HepG2 (cell line): ENCODE measurements around the gene NPB. TPM values are rescaled to one million over a fixed set of nuclear protein-coding genes. Genes with fewer than 3 reads are reported as not detected.

Experiments used
- CEBPB ChIP-seq: IDR thresholded peaks from 2 replicates; pipeline ENCODE4 v1.6.1; 2011; ENCODE audit warnings: low read depth, low read length, improper control_type of control experiment, borderline replicate concordance
- E2F1 ChIP-seq: sonication (generic); formaldehyde crosslinking; IDR thresholded peaks from 2 replicates; pipeline ENCODE4 v1.5.0; 2020; ENCODE audit warnings: missing genetic modification reagents
- GABPB1 ChIP-seq: IDR thresholded peaks from 2 replicates; pipeline ENCODE4 v1.6.1; 2016; ENCODE audit warnings: mild to moderate bottlenecking, missing genetic modification reagents, moderate library complexity, missing compliant biosample characterization
- GLI4 ChIP-seq: sonication (generic); formaldehyde crosslinking; IDR thresholded peaks from 2 replicates; pipeline ENCODE4 v1.5.1; 2020; ENCODE audit warnings: missing genetic modification reagents, mild to moderate bottlenecking, moderate library complexity, borderline replicate concordance
- MIER2 ChIP-seq: IDR thresholded peaks from 2 replicates; pipeline ENCODE4 v1.6.1; 2016; ENCODE audit warnings: missing biosample characterization, missing genetic modification reagents
- MTA1 ChIP-seq: sonication (generic); formaldehyde crosslinking; IDR thresholded peaks from 2 replicates; pipeline ENCODE4 v1.4.0; 2020; ENCODE audit warnings: missing genetic modification reagents, mild to moderate bottlenecking, borderline replicate concordance
- NFYC ChIP-seq: IDR thresholded peaks from 2 replicates; pipeline ENCODE4 v1.6.1; 2016; ENCODE audit warnings: missing genetic modification reagents, missing compliant biosample characterization
- POLR2A ChIP-seq, 2 experiments: IDR thresholded peaks; 2 replicates each; pipeline ENCODE4 v1.6.1; 2011; ENCODE audit warnings: low read depth in 2 of 2, low read length in 2 of 2, mild to moderate bottlenecking in 1 of 2, moderate library complexity in 1 of 2; ENCODE audit not compliant: insufficient read depth in 1 of 2
- SIN3A ChIP-seq: IDR thresholded peaks from 2 replicates; pipeline ENCODE4 v1.6.1; 2011; ENCODE audit warnings: low read depth, mild to moderate bottlenecking, control low read depth, low read length, borderline replicate concordance
- SKI ChIP-seq: fragments of 450-650 bp; IDR thresholded peaks from one replicate; pipeline ENCODE4 v1.6.1; 2018; ENCODE audit warnings: mild to moderate bottlenecking; ENCODE audit not compliant: partially characterized antibody
- TEAD2 ChIP-seq: sonication (generic); formaldehyde crosslinking; IDR thresholded peaks from 2 replicates; pipeline ENCODE4 v1.9.0; 2021; ENCODE audit warnings: missing genetic modification reagents
- THAP9 ChIP-seq: sonication (generic); formaldehyde crosslinking; IDR thresholded peaks from 2 replicates; pipeline ENCODE4; 2020; ENCODE audit warnings: missing genetic modification reagents, mild to moderate bottlenecking, borderline replicate concordance
- YEATS4 ChIP-seq: sonication (generic); formaldehyde crosslinking; IDR thresholded peaks from 2 replicates; pipeline ENCODE4 v1.4.0; 2020; ENCODE audit warnings: missing genetic modification reagents, borderline replicate concordance
- ZNF33A ChIP-seq: sonication (generic); formaldehyde crosslinking; IDR thresholded peaks from 2 replicates; pipeline ENCODE4 v1.5.1; 2020; ENCODE audit warnings: missing genetic modification reagents, mild to moderate bottlenecking, moderate library complexity, borderline replicate concordance
- ZNF34 ChIP-seq: sonication (generic); formaldehyde crosslinking; IDR thresholded peaks from 2 replicates; pipeline ENCODE4 v1.4.0; 2020; ENCODE audit warnings: mild to moderate bottlenecking, missing genetic modification reagents, borderline replicate concordance
- ZNF546 ChIP-seq: sonication (generic); formaldehyde crosslinking; conservative IDR thresholded peaks from 2 replicates; pipeline ENCODE4 v1.8.1; 2023; ENCODE audit warnings: mild to moderate bottlenecking, missing genetic modification reagents
- ZNF674 ChIP-seq: sonication (generic); formaldehyde crosslinking; IDR thresholded peaks from 2 replicates; pipeline ENCODE4 v1.5.0; 2020; ENCODE audit warnings: low read depth, mild to moderate bottlenecking, missing genetic modification reagents
- ZNF691 ChIP-seq: sonication (generic); formaldehyde crosslinking; IDR thresholded peaks from 2 replicates; pipeline ENCODE4 v1.4.0; 2020; ENCODE audit warnings: missing genetic modification reagents, low read depth, mild to moderate bottlenecking, borderline replicate concordance
- ZNF749 ChIP-seq: sonication (generic); formaldehyde crosslinking; IDR thresholded peaks from 2 replicates; pipeline ENCODE4 v1.8.0; 2022; ENCODE audit warnings: mild to moderate bottlenecking, missing genetic modification reagents, moderate library complexity, borderline replicate concordance
- polyA plus RNA-seq, 8 experiments: library from polyadenylated mRNA; depleted of rRNA in 3 of 8; stranded (reverse) in 7 of 8; unstranded in 1 of 8; fragments of >200 nt; fragmentation: Illumina TruSeq in 4 of 8; extraction: Trizol in 4 of 8; gene quantifications; 2 replicates each; pipeline versions ENCODE4 v1.2.1 to v1.2.3, GENCODE V29; 2011 to 2016; ENCODE audit warnings: low read depth in 4 of 8, missing spikeins in 1 of 8, mixed read lengths in 1 of 8; ENCODE audit not compliant: insufficient read depth in 1 of 8
- total RNA-seq, 5 experiments: library from RNA; depleted of rRNA; stranded (reverse); fragments of >200 nt; fragmentation: Illumina TruSeq; extraction: Trizol; gene quantifications; 2 replicates each; pipeline ENCODE4 v1.2.3, GENCODE V29; 2016; ENCODE audit warnings: low read depth in 1 of 5
- TF ChIP-seq, protein P1 (sequence below): IDR thresholded peaks from 2 replicates; pipeline ENCODE4 v1.6.1; 2016; ENCODE audit warnings: mild to moderate bottlenecking, missing biosample characterization, missing genetic modification reagents
- TF ChIP-seq, protein P2 (sequence below): sonication (generic); formaldehyde crosslinking; IDR thresholded peaks from 2 replicates; pipeline ENCODE4 v1.4.0; 2020; ENCODE audit warnings: mild to moderate bottlenecking, low read depth, missing genetic modification reagents

NPB gene
- total and polyA plus RNA-seq, 2 of the 13 experiments (the other 11 are each of a cell fraction or from before 2014, with no cell fraction given) = 0.11 to 0.93 TPM

DNA sequence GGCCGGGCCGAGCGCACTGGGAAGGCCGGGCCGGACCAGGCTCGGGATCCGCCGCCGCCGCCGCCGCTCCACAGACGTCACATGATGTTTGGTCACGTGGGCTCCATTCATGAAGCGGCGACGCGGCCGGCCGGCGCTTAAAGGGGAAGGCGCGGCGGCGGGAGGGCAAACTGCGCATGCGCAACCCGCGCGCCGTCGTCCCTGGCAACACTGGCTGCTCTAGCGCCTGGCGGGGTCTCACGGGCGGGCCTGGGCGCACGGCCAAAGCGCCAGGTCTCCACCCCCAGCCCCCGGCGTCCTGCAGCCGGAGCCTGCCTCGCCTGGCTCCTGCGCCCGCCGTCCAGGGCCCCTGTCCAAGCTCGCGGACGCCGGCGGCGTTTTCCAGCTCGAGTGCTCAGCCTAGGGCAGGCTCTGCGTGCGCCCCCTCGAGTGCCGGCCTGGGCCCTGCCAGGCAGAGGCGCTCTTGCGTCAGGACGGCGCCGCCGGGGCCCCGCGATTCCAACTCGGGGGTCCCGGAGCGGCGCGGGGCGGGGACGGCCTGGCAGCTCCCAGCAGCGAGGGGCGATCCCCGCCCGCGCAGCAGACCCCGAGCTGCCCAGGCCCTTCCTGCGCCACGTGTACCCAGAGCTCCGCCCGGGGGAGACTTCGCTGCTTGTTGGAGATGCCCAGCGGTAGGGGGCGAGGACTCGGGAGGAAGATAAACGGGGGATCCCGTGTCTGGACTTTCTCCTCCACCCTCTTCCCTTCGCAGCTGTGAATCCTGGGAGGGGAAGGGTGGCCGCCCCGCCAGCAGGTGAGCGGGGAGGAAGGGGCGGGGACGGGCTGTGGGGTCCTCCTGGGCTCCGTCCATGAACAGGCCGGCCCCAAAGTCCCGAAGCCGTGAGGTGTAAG is 25.9 kb downstream of the NPB start, which contains the start of gene MAFG (continued):
- TF ChIP-seq, protein P1, sequence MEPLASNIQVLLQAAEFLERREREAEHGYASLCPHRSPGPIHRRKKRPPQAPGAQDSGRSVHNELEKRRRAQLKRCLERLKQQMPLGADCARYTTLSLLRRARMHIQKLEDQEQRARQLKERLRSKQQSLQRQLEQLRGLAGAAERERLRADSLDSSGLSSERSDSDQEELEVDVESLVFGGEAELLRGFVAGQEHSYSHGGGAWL (CRISPR knock-in tag) = peak; percentile 78; the same call in 1 of the 2 replicates
- TF ChIP-seq ZNF691 (CRISPR knock-in tag) = peak; percentile 89
- TF ChIP-seq SKI = peak; percentile 83
- no peak for TF ChIP-seq THAP9
- TF ChIP-seq POLR2A (IDR thresholded peaks at IDR 0.05; ENCODE audit: insufficient read depth in 1 of 2, low read depth in 2 of 2, low read length in 2 of 2) = peak in 1 of 2 experiments; percentile 31; a peak in 1 of 4 replicates
- no peak for TF ChIP-seq NFYC (CRISPR knock-in tag)
- TF ChIP-seq TEAD2 (CRISPR knock-in tag) = 0 out of 2 replicates have a peak, but pooled peaks have one; percentile 59
- TF ChIP-seq GLI4 = peak; percentile 92
- peak; percentile 60 for TF ChIP-seq GABPB1 (CRISPR knock-in tag)
- TF ChIP-seq MTA1 (CRISPR knock-in tag) = peak; percentile 84; the same call in 1 of the 2 replicates
- no peak for TF ChIP-seq ZNF33A (CRISPR knock-in tag)
- peak; percentile 74 for TF ChIP-seq ZNF546 (CRISPR knock-in tag)
- TF ChIP-seq E2F1 (CRISPR knock-in tag) = peak; percentile 66
- TF ChIP-seq, protein P2, sequence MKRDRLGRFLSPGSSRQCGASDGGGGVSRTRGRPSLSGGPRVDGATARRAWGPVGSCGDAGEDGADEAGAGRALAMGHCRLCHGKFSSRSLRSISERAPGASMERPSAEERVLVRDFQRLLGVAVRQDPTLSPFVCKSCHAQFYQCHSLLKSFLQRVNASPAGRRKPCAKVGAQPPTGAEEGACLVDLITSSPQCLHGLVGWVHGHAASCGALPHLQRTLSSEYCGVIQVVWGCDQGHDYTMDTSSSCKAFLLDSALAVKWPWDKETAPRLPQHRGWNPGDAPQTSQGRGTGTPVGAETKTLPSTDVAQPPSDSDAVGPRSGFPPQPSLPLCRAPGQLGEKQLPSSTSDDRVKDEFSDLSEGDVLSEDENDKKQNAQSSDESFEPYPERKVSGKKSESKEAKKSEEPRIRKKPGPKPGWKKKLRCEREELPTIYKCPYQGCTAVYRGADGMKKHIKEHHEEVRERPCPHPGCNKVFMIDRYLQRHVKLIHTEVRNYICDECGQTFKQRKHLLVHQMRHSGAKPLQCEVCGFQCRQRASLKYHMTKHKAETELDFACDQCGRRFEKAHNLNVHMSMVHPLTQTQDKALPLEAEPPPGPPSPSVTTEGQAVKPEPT (CRISPR knock-in tag) = peak; percentile 89; the same call in 1 of the 2 replicates
- TF ChIP-seq SIN3A = peak; percentile 57
- peak; percentile 91; the same call in 1 of the 2 replicates for TF ChIP-seq YEATS4
- 0 out of 2 replicates have a peak, but pooled peaks have one; percentile 43 for TF ChIP-seq MIER2 (CRISPR knock-in tag)
- no peak for TF ChIP-seq ZNF749
- peak; percentile 65; the same call in 1 of the 2 replicates for TF ChIP-seq ZNF34 (CRISPR knock-in tag)
- peak; percentile 75; the same call in 1 of the 2 replicates for TF ChIP-seq ZNF674
- peak; percentile 20; the same call in 1 of the 2 replicates for TF ChIP-seq CEBPB
